Subcutaneous adipose tissue (tissue), 4 donors: ENCODE measurements around the gene SNTB2. TPM values are rescaled to one million over a fixed set of nuclear protein-coding genes. Genes with fewer than 3 reads are reported as not detected.

Source experiments
- total RNA-seq, 4 donors: library from RNA; depleted of rRNA; stranded (reverse); fragments of >200 nt; gene quantifications; one replicate each; pipeline ENCODE4 v1.1.0, GENCODE V29; 2016
- TF ChIP-seq, protein P1 (sequence below): fragments of 450-650 bp; IDR thresholded peaks from one replicate; pipeline ENCODE4 v1.5.1; 2016; ENCODE audit warnings: low read depth, mild to moderate bottlenecking, control low read depth, antibody characterized with exemption, moderate library complexity

The SNTB2 gene
- total RNA-seq, 4 donors from 2014 or later: 29.6 to 64.2 (median 47.1) TPM

DNA sequence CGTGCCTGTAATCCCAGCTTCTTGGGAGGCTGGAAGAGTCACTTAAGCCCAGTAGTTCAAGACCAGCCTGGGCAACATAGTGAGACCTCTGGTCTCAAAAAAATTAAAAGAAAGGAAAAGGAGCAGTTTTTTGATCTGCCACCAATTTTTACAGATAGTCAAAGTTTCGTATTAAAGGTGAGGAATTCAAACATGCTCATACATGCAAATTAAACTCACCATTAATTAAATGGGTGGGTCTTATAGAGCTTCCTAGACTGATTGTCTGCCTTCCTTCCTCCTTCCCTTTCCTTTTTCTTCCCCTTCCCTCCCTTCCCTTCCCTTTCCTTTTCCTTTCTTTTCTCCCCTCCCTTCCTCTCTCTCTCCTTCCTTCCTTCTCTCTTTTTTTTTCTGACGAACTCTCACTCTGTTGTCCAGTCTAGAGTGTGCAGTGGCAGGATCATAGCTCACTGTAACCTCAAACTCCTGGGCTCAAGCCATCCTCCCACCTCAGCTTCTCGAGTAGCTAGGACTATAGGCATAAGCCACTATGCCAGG lies 87.8 kb downstream of the SNTB2 start:
- TF ChIP-seq, protein P1, sequence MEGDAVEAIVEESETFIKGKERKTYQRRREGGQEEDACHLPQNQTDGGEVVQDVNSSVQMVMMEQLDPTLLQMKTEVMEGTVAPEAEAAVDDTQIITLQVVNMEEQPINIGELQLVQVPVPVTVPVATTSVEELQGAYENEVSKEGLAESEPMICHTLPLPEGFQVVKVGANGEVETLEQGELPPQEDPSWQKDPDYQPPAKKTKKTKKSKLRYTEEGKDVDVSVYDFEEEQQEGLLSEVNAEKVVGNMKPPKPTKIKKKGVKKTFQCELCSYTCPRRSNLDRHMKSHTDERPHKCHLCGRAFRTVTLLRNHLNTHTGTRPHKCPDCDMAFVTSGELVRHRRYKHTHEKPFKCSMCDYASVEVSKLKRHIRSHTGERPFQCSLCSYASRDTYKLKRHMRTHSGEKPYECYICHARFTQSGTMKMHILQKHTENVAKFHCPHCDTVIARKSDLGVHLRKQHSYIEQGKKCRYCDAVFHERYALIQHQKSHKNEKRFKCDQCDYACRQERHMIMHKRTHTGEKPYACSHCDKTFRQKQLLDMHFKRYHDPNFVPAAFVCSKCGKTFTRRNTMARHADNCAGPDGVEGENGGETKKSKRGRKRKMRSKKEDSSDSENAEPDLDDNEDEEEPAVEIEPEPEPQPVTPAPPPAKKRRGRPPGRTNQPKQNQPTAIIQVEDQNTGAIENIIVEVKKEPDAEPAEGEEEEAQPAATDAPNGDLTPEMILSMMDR: no peak

DNA sequence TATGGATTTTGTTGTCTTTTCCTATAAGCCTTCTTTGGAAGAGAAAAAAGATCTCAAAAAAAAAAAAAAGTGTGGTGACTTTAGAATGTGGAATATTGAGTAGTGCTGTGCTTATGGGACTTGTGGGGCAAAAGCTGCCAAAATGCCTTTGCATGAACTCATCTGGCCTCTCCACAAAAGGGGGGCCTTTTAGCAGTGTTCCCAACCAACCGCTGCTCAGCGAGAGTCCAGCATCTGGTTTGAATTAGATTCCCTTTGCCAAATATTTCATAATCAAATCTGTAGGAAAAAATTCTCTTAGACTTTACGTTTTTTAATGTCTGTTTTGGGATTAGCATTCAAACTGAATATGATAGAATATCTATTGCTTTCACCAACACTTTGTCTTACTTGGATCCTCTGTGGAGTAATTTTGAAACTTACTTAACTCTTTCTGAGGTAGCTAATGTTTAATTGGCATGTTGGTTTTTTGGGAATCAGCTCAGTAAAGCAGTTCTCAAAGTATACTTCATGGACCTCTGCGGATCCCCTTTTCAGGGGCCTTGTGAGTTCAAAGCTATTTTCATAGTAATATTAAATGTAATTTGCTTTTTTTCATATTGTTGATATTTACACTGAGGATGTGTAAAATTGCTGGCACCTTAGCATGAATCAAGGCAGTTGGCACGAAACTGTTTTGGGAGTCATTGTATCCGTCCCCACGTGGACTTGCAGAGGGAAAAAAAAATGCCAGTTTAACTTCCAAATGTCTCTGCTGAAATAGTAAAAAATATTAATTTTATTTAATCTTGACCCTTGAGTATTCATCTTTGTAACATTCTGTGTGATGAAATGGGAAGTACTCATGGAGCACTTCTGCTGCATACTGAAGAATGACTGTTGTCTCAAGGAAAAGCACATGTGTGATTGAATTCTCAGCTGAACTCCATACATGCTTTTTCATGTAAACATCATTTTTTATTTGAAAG lies 89.5 kb downstream of the SNTB2 start:
- TF ChIP-seq, protein P1: no peak

DNA sequence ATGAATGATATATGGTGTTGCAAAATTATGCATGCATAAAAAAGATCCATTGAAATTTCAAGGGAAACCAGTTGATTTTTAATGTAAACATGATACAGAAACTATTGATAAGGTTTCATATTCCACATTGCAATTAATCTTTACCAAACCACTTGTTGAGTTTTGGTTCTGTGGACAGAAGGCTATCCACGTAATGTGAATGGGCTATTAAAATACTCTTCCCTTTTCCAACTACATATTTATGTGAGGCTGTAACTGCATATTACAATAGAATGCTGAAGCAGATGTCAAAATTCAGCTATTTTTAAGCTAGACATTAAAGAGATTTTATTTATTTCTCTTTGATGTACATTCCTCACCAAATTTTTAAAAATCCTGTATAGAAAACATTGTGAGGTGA lies 90.4 kb downstream of the SNTB2 start:
- TF ChIP-seq, protein P1: no peak

DNA sequence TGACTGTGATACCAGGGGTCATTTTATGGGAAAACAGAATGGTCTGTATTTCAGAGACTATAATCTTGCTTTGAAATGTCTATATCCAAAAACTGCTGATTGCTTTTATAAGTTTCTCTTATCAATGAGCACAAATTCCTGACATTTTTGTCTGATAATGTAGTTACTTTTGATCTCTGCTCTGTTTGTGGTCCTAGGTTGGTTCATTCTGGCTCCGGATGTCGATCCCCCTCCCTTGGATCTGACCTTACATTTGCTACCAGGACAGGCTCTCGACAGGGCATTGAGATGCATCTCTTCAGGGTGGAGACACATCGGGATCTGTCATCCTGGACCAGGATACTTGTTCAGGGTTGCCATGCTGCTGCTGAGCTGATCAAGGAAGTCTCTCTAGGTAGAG lies 96.9 kb downstream of the SNTB2 start:
- TF ChIP-seq, protein P1: no peak

DNA sequence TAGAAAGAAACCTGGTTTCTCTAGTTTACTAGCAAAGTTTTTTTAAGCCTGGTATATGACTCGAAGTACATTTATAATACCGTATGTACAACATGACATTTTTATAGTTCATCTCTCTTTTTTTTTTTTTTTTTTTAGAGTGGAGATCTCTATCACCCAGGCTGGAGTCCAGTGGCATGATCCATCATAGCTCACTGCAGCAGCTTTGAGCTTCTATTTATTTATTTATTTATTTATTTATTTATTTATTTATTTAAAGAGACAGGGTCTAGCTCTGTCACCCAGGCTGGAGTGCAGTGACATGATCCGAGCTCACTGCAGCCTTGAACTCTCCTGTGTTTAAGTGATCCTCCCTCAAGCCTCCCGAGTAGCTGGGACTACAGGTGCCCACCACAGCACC lies 98.3 kb downstream of the SNTB2 start:
- TF ChIP-seq, protein P1: no peak

DNA sequence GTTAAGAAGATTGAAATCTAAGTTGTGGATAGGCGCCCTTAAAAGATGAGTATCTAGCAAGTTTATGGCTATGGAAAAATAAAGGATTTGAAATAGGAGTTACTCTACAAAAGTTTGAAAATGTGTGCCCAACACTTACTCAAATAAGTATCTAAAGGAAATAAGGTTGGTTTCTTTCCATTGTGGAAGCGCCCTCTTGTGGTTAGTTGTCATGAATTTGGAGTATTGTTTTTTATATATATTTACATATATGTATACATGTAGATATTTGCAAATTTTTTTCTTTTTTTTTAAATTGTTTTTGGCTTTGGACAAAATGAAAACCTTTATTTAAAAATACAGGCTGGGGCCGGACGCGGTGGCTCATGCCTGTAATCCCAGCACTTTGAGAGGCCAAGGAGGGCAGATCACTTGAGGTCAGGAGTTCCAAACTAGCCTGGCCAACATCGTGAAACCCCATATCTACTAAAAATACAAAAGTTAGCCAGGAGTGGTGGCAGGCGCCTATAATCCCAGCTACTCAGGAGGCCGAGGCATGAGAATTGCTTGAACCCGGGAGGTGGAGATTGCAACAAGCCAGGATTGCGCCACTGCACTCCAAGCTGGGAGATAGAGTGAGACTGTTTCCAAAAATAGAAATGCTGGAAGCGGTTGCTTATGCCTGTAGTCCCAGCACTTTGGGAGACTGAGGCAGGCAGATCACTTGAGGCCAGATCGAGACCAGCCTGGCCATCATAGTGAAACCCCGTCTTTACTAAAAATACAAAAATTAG lies 100.2 kb downstream of the SNTB2 start:
- TF ChIP-seq, protein P1: no peak

DNA sequence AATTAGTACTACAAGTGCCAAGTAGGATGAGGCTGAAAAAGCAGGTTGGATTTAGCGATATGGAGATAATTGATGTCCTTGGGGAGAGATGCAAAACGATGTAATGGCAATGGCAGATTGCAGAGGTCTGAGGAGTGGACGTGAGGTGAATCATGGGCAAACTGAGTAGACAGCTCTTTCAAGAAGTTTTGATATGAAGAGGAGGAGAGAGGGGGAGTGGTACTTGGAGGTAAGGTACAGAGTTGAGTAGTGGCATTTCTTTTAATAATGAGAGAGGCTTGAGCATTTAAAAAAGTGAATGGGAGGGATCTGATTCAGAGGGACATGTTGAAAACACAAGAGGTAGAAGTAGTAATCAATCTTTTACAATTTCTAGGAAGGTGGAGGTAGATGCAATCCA lies 106.4 kb downstream of the SNTB2 start:
- TF ChIP-seq, protein P1: no peak
